GM23338 (cell line): ENCODE measurements around the gene SGCB. TPM values are rescaled to one million over a fixed set of nuclear protein-coding genes. Genes with fewer than 3 reads are reported as not detected.

Experiments used
- ATAC-seq: fragments of 200-7000 bp; cut with Tn5 transposase; 3 replicates; pipeline ENCODE4 v1.9.1; 2020
- DNase-seq: peaks from one replicate; pipeline ENCODE4 v3.0.0-alpha.2; 2015; ENCODE audit warnings: low spot score
- H2AFZ ChIP-seq: fragments of 200-600 bp; sonication (generic); 2 replicates; pipeline ENCODE4 v1.8.0; 2016; ENCODE audit warnings: antibody characterized with exemption, mild to moderate bottlenecking, moderate library complexity
- H3F3A ChIP-seq: fragments of 200-600 bp; sonication (generic); replicated peaks from 2 replicates; pipeline ENCODE4 v1.8.0; 2017; ENCODE audit warnings: antibody characterized with exemption, mixed run types, low read depth
- H3K27ac ChIP-seq: fragments of 200-600 bp; sonication (generic); 2 replicates; pipeline ENCODE4 v1.6.1; 2016; ENCODE audit warnings: low read depth
- H3K27me3 ChIP-seq: fragments of 200-600 bp; sonication (generic); 2 replicates; pipeline ENCODE4 v1.8.0; 2016; ENCODE audit warnings: mild to moderate bottlenecking, mixed run types, moderate library complexity; ENCODE audit not compliant: insufficient read depth
- H3K36me3 ChIP-seq: fragments of 200-600 bp; sonication (generic); 2 replicates; pipeline ENCODE4 v1.8.0; 2016; ENCODE audit warnings: mild to moderate bottlenecking; ENCODE audit not compliant: insufficient read depth
- H3K4me1 ChIP-seq: fragments of 200-600 bp; sonication (generic); 2 replicates; pipeline ENCODE4 v1.8.0; 2016; ENCODE audit warnings: mild to moderate bottlenecking, moderate library complexity; ENCODE audit not compliant: insufficient read depth
- H3K4me2 ChIP-seq: fragments of 200-600 bp; sonication (generic); 2 replicates; pipeline ENCODE4 v1.7.1; 2017; ENCODE audit warnings: mixed run types
- H3K4me3 ChIP-seq: fragments of 200-600 bp; sonication (generic); 2 replicates; pipeline ENCODE4 v1.6.1; 2016; ENCODE audit warnings: mixed run types
- H3K79me2 ChIP-seq: fragments of 200-600 bp; sonication (generic); replicated peaks from 2 replicates; pipeline ENCODE4 v1.8.0; 2017; ENCODE audit warnings: mild to moderate bottlenecking; ENCODE audit not compliant: insufficient read depth
- H3K9me2 ChIP-seq: fragments of 200-600 bp; sonication (generic); 2 replicates; pipeline ENCODE4 v1.8.0; 2017; ENCODE audit not compliant: insufficient read depth
- H4K20me1 ChIP-seq: fragments of 200-600 bp; sonication (generic); replicated peaks from 2 replicates; pipeline ENCODE4 v1.8.0; 2017; ENCODE audit warnings: mild to moderate bottlenecking; ENCODE audit not compliant: insufficient read depth
- H3K27ac Mint-ChIP-seq: 2 replicates; pipeline ENCODE4 v1.8.0; 2020; ENCODE audit warnings: inconsistent platforms, mild to moderate bottlenecking, moderate library complexity, mixed read lengths
- H3K27me3 Mint-ChIP-seq: 3 replicates; pipeline ENCODE4 v1.8.0; 2022; ENCODE audit warnings: low read depth, mild to moderate bottlenecking, moderate library complexity, mixed read lengths, inconsistent platforms; ENCODE audit not compliant: insufficient read depth, poor library complexity
- H3K36me3 Mint-ChIP-seq: 3 replicates; pipeline ENCODE4 v1.8.0; 2021; ENCODE audit warnings: low read depth, mild to moderate bottlenecking, inconsistent platforms, moderate library complexity, mixed read lengths
- H3K4me1 Mint-ChIP-seq: 3 replicates; pipeline ENCODE4 v1.8.0; 2020; ENCODE audit warnings: mild to moderate bottlenecking, inconsistent platforms, mixed read lengths
- H3K4me3 Mint-ChIP-seq: 3 replicates; pipeline ENCODE4 v1.8.0; 2021; ENCODE audit warnings: moderate library complexity, mild to moderate bottlenecking, inconsistent platforms, mixed read lengths
- H3K9me3 Mint-ChIP-seq: 3 replicates; pipeline ENCODE4 v1.8.0; 2020; ENCODE audit warnings: moderate library complexity, mild to moderate bottlenecking, inconsistent platforms, mixed read lengths
- CREB1 ChIP-seq: fragments of 250-450 bp; sonication (Bioruptor Pico); IDR thresholded peaks from 2 replicates; pipeline ENCODE4 v1.5.0; 2020; ENCODE audit warnings: low read depth, mild to moderate bottlenecking, moderate library complexity
- EZH2phosphoT487 ChIP-seq: fragments of 200-600 bp; sonication (generic); IDR thresholded peaks from one replicate; pipeline ENCODE4 v1.8.1; 2018; ENCODE audit warnings: antibody characterized with exemption; ENCODE audit not compliant: unreplicated experiment
- JUNB ChIP-seq: IDR thresholded peaks from one replicate; pipeline ENCODE4 v1.6.1; 2016; ENCODE audit warnings: antibody characterized with exemption; ENCODE audit not compliant: unreplicated experiment
- POLR2AphosphoS5 ChIP-seq: IDR thresholded peaks from 2 replicates; pipeline ENCODE4 v1.6.1; 2016; ENCODE audit warnings: antibody characterized with exemption, low read depth
- STAT1 ChIP-seq: IDR thresholded peaks from one replicate; pipeline ENCODE4 v1.6.1; 2016; ENCODE audit warnings: antibody characterized with exemption; ENCODE audit not compliant: unreplicated experiment
- ZNF114 ChIP-seq: fragments of 250-450 bp; sonication (Bioruptor Pico); IDR thresholded peaks from 2 replicates; pipeline ENCODE4 v1.5.0; 2020; ENCODE audit warnings: mild to moderate bottlenecking, moderate library complexity
- ZNF331 ChIP-seq: fragments of 250-450 bp; sonication (Bioruptor Pico); IDR thresholded peaks from 2 replicates; pipeline ENCODE4 v1.5.0; 2020; ENCODE audit warnings: low read depth, mild to moderate bottlenecking, moderate library complexity
- polyA plus RNA-seq: library from polyadenylated mRNA; unstranded; fragments of >200 nt; fragmentation: Nextera tagmentation; extraction: Ambion mirVana; gene quantifications from 2 replicates; pipeline ENCODE4 v1.2.1, GENCODE V29; 2016
- total RNA-seq: library from RNA; depleted of rRNA; stranded (reverse); fragments of >200 nt; shearing (Covaris generic); gene quantifications from 2 replicates; pipeline ENCODE4 v1.2.3, GENCODE V29; 2014
- TF ChIP-seq, protein P1 (sequence below), 2 experiments: fragments of 200-600 bp in 1 of 2; sonication (generic) in 1 of 2; conservative IDR thresholded peaks; 2 replicates each; pipeline versions ENCODE4 v1.5.1 to v1.6.1; 2016 to 2017; ENCODE audit warnings: antibody characterized with exemption in 2 of 2, low read depth in 2 of 2, mild to moderate bottlenecking in 2 of 2, moderate library complexity in 1 of 2
- TF ChIP-seq, protein P2 (sequence below): IDR thresholded peaks from one replicate; pipeline ENCODE4 v1.6.1; 2018; ENCODE audit warnings: antibody characterized with exemption; ENCODE audit not compliant: unreplicated experiment
- TF ChIP-seq, protein P3 (sequence below): IDR thresholded peaks from 2 replicates; pipeline ENCODE4 v1.6.1; 2016; ENCODE audit warnings: antibody characterized with exemption

The SGCB gene
- total and polyA plus RNA-seq, 2 experiments from 2014 or later: 11.8 to 19.6 TPM

DNA sequence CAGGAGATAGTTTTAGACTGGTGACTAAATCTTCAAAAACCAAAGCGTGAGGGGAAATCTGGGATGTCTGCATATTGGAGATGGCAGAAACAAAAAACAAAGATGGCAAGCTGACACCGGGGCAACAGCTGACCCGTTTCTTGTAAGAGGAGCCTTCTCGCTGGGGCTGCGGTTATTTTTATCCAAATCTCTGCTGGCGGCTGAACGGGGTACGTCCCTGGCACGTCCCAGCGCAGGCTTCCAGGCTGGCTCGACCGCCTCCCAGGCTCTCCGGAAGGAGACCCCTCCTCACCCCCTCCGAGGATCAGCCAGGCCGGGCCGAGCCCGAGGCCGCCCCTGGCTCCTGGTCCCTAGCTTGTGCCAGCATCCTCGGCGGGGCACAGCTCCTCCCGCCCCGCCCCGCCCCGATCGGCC lies 403 bp downstream of the SGCB start:
- Mint-ChIP-seq H3K27ac (0 out of 2 replicates have a peak overlapping the region, but pooled peaks have one; percentile 2), H3K9me3 (no peaks in the 10 kb centered on the region), H3K4me3 (peak overlapping the region; percentile 85), H3K27me3 (peaks cover 4% of the 10 kb centered on the region), H3K36me3 (no peaks in the 10 kb centered on the region; the same call in 2 of the 3 replicates), H3K4me1 (peaks cover 22% of the 10 kb centered on the region)
- H2AFZ ChIP-seq: 0 out of 2 replicates have a peak overlapping the region, but pooled peaks have one; percentile 38
- H3F3A ChIP-seq: no peaks in the 10 kb centered on the region
- 0 out of 2 replicates have a peak, but pooled peaks cover 5% of the 10 kb centered on the region for H3K36me3 ChIP-seq
- H3K9me2 ChIP-seq: no peaks in the 10 kb centered on the region
- peak overlapping the region; percentile 66 for H3K4me3 ChIP-seq
- ATAC-seq: peak; percentile 90
- peak overlapping the region; percentile 80 for H3K4me2 ChIP-seq
- H3K4me1 ChIP-seq: peaks cover 7% of the 10 kb centered on the region; the same call in 1 of the 2 replicates
- H3K27me3 ChIP-seq: peaks cover 26% of the 10 kb centered on the region
- peak; percentile 75 for DNase-seq
- H3K27ac ChIP-seq: no peak overlapping the region
- no peak for TF ChIP-seq POLR2AphosphoS5
- TF ChIP-seq CREB1 (CRISPR knock-in tag): no peak
- TF ChIP-seq, protein P1, sequence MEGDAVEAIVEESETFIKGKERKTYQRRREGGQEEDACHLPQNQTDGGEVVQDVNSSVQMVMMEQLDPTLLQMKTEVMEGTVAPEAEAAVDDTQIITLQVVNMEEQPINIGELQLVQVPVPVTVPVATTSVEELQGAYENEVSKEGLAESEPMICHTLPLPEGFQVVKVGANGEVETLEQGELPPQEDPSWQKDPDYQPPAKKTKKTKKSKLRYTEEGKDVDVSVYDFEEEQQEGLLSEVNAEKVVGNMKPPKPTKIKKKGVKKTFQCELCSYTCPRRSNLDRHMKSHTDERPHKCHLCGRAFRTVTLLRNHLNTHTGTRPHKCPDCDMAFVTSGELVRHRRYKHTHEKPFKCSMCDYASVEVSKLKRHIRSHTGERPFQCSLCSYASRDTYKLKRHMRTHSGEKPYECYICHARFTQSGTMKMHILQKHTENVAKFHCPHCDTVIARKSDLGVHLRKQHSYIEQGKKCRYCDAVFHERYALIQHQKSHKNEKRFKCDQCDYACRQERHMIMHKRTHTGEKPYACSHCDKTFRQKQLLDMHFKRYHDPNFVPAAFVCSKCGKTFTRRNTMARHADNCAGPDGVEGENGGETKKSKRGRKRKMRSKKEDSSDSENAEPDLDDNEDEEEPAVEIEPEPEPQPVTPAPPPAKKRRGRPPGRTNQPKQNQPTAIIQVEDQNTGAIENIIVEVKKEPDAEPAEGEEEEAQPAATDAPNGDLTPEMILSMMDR (conservative IDR thresholded peaks at IDR 0.05; ENCODE audit: low read depth in 2 of 2): no peak
- TF ChIP-seq, protein P2, sequence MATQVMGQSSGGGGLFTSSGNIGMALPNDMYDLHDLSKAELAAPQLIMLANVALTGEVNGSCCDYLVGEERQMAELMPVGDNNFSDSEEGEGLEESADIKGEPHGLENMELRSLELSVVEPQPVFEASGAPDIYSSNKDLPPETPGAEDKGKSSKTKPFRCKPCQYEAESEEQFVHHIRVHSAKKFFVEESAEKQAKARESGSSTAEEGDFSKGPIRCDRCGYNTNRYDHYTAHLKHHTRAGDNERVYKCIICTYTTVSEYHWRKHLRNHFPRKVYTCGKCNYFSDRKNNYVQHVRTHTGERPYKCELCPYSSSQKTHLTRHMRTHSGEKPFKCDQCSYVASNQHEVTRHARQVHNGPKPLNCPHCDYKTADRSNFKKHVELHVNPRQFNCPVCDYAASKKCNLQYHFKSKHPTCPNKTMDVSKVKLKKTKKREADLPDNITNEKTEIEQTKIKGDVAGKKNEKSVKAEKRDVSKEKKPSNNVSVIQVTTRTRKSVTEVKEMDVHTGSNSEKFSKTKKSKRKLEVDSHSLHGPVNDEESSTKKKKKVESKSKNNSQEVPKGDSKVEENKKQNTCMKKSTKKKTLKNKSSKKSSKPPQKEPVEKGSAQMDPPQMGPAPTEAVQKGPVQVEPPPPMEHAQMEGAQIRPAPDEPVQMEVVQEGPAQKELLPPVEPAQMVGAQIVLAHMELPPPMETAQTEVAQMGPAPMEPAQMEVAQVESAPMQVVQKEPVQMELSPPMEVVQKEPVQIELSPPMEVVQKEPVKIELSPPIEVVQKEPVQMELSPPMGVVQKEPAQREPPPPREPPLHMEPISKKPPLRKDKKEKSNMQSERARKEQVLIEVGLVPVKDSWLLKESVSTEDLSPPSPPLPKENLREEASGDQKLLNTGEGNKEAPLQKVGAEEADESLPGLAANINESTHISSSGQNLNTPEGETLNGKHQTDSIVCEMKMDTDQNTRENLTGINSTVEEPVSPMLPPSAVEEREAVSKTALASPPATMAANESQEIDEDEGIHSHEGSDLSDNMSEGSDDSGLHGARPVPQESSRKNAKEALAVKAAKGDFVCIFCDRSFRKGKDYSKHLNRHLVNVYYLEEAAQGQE: no peak
- TF ChIP-seq, protein P3, sequence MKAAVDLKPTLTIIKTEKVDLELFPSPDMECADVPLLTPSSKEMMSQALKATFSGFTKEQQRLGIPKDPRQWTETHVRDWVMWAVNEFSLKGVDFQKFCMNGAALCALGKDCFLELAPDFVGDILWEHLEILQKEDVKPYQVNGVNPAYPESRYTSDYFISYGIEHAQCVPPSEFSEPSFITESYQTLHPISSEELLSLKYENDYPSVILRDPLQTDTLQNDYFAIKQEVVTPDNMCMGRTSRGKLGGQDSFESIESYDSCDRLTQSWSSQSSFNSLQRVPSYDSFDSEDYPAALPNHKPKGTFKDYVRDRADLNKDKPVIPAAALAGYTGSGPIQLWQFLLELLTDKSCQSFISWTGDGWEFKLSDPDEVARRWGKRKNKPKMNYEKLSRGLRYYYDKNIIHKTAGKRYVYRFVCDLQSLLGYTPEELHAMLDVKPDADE: no peak
- H4K20me1 ChIP-seq: peaks cover 2% of the 10 kb centered on the region
- peaks cover 37% of the 10 kb centered on the region for H3K79me2 ChIP-seq

DNA sequence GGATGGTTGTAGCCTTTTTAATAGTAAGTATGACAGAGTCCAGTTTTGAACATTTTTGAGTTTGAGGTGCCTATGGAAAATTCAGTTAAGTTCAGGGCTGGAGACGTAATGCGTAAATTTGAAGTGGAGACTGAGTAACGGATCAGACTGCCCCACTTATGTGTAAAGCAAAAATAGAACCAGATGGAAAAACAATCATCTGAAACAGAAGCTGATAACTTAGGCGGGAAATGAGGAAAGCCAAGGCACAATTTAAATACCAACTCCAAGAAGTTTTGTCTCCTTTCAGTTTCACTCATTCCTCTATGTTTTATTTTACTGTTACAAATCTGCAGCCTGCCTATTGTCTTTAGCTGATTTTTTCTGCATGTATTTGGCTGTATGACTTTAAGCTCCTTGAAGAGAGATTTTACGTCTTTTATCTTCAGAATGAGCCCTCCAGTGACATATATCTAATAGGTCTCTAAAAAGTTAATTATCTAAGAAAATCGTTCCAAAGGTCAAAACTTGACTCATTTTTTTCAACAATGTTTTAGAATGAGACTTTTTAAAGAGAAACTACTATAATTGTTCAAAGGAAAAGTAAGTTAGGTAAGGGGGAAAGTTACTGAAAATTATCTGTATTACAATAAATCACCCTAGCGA lies 1.1 kb downstream of the SGCB start:
- H3K27ac ChIP-seq: no peak overlapping the region
- peak overlapping the region; percentile 85 for H3K4me3 Mint-ChIP-seq
- peaks cover 4% of the 10 kb centered on the region for H3K27me3 Mint-ChIP-seq
- H3K4me2 ChIP-seq: peak overlapping the region; percentile 80
- peaks cover 3% of the 10 kb centered on the region; the same call in 1 of the 3 replicates for H3K36me3 Mint-ChIP-seq
- H3K4me1 ChIP-seq: peaks cover 7% of the 10 kb centered on the region; the same call in 1 of the 2 replicates
- no peak overlapping the region for H2AFZ ChIP-seq
- H3K27me3 ChIP-seq: peaks cover 23% of the 10 kb centered on the region
- no peak for DNase-seq
- peaks cover 40% of the 10 kb centered on the region for H3K79me2 ChIP-seq
- no peak overlapping the region for H3K27ac Mint-ChIP-seq
- no peaks in the 10 kb centered on the region for H3K9me3 Mint-ChIP-seq
- peaks cover 4% of the 10 kb centered on the region for H4K20me1 ChIP-seq
- TF ChIP-seq EZH2phosphoT487 (no peak), ZNF331 (no peak), JUNB (no peak), CREB1 (CRISPR knock-in tag) (no peak), STAT1 (no peak), ZNF114 (CRISPR knock-in tag) (no peak)
- TF ChIP-seq, protein P3: no peak
- TF ChIP-seq, protein P2: no peak
- H3K9me2 ChIP-seq: no peaks in the 10 kb centered on the region
- H3K4me1 Mint-ChIP-seq: peaks cover 22% of the 10 kb centered on the region
- peaks cover 11% of the 10 kb centered on the region; the same call in 1 of the 2 replicates for H3K36me3 ChIP-seq
- H3K4me3 ChIP-seq: peak overlapping the region; percentile 66
- ATAC-seq: no peak
- no peaks in the 10 kb centered on the region for H3F3A ChIP-seq
